Nephron (organoid): ENCODE data around the gene LRRC8D.

Experiments used
- H3K27ac Mint-ChIP-seq, 3 experiments: 2 replicates each; pipeline ENCODE4 v1.8.0; 2020; ENCODE audit warnings: mixed read lengths in 3 of 3, mild to moderate bottlenecking in 2 of 3, moderate library complexity in 1 of 3
- H3K27me3 Mint-ChIP-seq: 2 replicates; pipeline ENCODE4 v1.8.0; 2021; ENCODE audit warnings: low read depth, mild to moderate bottlenecking, moderate library complexity, mixed read lengths
- H3K36me3 Mint-ChIP-seq: 2 replicates; pipeline ENCODE4 v1.8.0; 2020; ENCODE audit warnings: low read depth, mixed read lengths
- H3K4me1 Mint-ChIP-seq: 2 replicates; pipeline ENCODE4 v1.8.0; 2020; ENCODE audit warnings: mixed read lengths
- H3K4me3 Mint-ChIP-seq, 3 experiments: 2 replicates each; pipeline ENCODE4 v1.8.0; 2020; ENCODE audit warnings: mild to moderate bottlenecking in 3 of 3, mixed read lengths in 3 of 3, moderate library complexity in 2 of 3
- H3K9me3 Mint-ChIP-seq: 2 replicates; pipeline ENCODE4 v1.8.0; 2020; ENCODE audit warnings: mixed read lengths
- CTCF ChIP-seq, 3 experiments: fragments of 200-600 bp; sonication (generic); IDR thresholded peaks; one replicate each; pipeline ENCODE4 v1.5.0; 2021; ENCODE audit warnings: antibody characterized with exemption in 3 of 3; ENCODE audit not compliant: unreplicated experiment in 3 of 3

The LRRC8D gene

GRCh38 chr1:89952605-89953130 is 131.8 kb downstream of the LRRC8D start:
- no peak overlapping the region for H3K4me3 Mint-ChIP-seq
- no peaks in the 10 kb centered on the region for H3K9me3 Mint-ChIP-seq
- TF ChIP-seq CTCF (IDR thresholded peaks at IDR 0.05; ENCODE audit: unreplicated experiment in 3 of 3), result no peak
- no peak overlapping the region for H3K27ac Mint-ChIP-seq
- peaks cover 3% of the 10 kb centered on the region for H3K27me3 Mint-ChIP-seq
- H3K36me3 Mint-ChIP-seq, result no peaks in the 10 kb centered on the region
- H3K4me1 Mint-ChIP-seq, result peaks cover 5% of the 10 kb centered on the region

GRCh38 chr1:89953131-89953626 is 132.3 kb downstream of the LRRC8D start:
- Mint-ChIP-seq H3K9me3 (no peaks in the 10 kb centered on the region), H3K27me3 (no peaks in the 10 kb centered on the region), H3K4me1 (peaks cover 5% of the 10 kb centered on the region), H3K27ac (peak overlapping the region in 1 of 3 experiments; percentile 78), H3K36me3 (no peaks in the 10 kb centered on the region), H3K4me3 (no peak overlapping the region)
- no peak for TF ChIP-seq CTCF (IDR thresholded peaks at IDR 0.05; ENCODE audit: unreplicated experiment in 3 of 3)

GRCh38 chr1:89953929-89954328 is 133.1 kb downstream of the LRRC8D start:
- H3K27me3 Mint-ChIP-seq, result no peaks in the 10 kb centered on the region
- no peaks in the 10 kb centered on the region for H3K36me3 Mint-ChIP-seq
- no peak overlapping the region for H3K27ac Mint-ChIP-seq
- H3K4me1 Mint-ChIP-seq, result peaks cover 5% of the 10 kb centered on the region
- no peaks in the 10 kb centered on the region for H3K9me3 Mint-ChIP-seq
- no peak overlapping the region for H3K4me3 Mint-ChIP-seq
- TF ChIP-seq CTCF (IDR thresholded peaks at IDR 0.05; ENCODE audit: unreplicated experiment in 3 of 3), result no peak

- Mint-ChIP-seq H3K4me1 (peaks cover 5% of the 10 kb centered on the region), H3K27me3 (no peaks in the 10 kb centered on the region), H3K9me3 (peaks cover 2% of the 10 kb centered on the region), H3K36me3 (no peaks in the 10 kb centered on the region), H3K4me3 (no peak overlapping the region), H3K27ac (peak overlapping the region in 1 of 3 experiments; percentile 29)
- no peak for TF ChIP-seq CTCF (IDR thresholded peaks at IDR 0.05; ENCODE audit: unreplicated experiment in 3 of 3)
Observed at GRCh38 chr1:89954401-89954800, 133.6 kb downstream of the LRRC8D start.

GRCh38 chr1:89955311-89956205 is 134.7 kb downstream of the LRRC8D start:
- Mint-ChIP-seq H3K4me1 (peaks cover 5% of the 10 kb centered on the region), H3K4me3 (no peak overlapping the region), H3K9me3 (peaks cover 3% of the 10 kb centered on the region), H3K27ac (no peak overlapping the region), H3K27me3 (no peaks in the 10 kb centered on the region), H3K36me3 (no peaks in the 10 kb centered on the region)
- TF ChIP-seq CTCF (IDR thresholded peaks at IDR 0.05; ENCODE audit: unreplicated experiment in 3 of 3), result no peak
